K562 (cell line): ENCODE results near the gene LIPI. TPM values are rescaled to one million over a fixed set of nuclear protein-coding genes. Genes with fewer than 3 reads are reported as not detected.
"Not testable (repeated sequence)": the region's sequence is repeated elsewhere in the genome, so short reads cannot be mapped to it uniquely, and the experiment has no call there.

Experiments used
- ATAC-seq: fragments of 200-7000 bp; cut with Tn5 transposase; 3 replicates; pipeline ENCODE4 v1.9.1; 2020; ENCODE audit warnings: moderate library complexity
- BruUV-seq: library from RNA; stranded (reverse); fragments of 400-500 nt; replicated peaks from 2 replicates; lab custom pipeline; 2021; lab: Mats Ljungman, UMichigan
- CTCF ChIA-PET: fragments of 300-600 bp; formaldehyde crosslinking; extraction: SDS; loops from one replicate; lab custom pipeline; 2021; ENCODE audit warnings: low intra/inter-chr PET ratio; lab: Yijun Ruan, JAX
- POLR2A ChIA-PET: fragments of 300-600, 350-650 bp; sonication (Branson Sonifier 250); formaldehyde crosslinking; extraction: SDS; loops from one replicate; lab custom pipeline; 2021; ENCODE audit warnings: antibody characterized with exemption, inconsistent platforms; lab: Yijun Ruan, JAX
- DNase-seq, 4 experiments: peaks; one replicate each; pipeline versions ENCODE4 v3.0.0 to v3.0.0-alpha.2; 2011 to 2018; ENCODE audit warnings: low spot score in 3 of 4, mixed read lengths in 3 of 4; ENCODE audit errors: extremely low read depth in 1 of 4
- FAIRE-seq: peaks from 2 replicates; lab custom pipeline; 2011; peaks lifted over from hg19 to GRCh38; lab: Jason Lieb, UNC
- H2AFZ ChIP-seq: 2 replicates; pipeline ENCODE4 v1.6.0; 2011; ENCODE audit warnings: low read depth, low read length, control low read depth, inconsistent platforms
- H3K27ac ChIP-seq: fragments of 200-600 bp; 3 replicates; pipeline ENCODE4 v1.8.0; 2011; ENCODE audit warnings: low read depth, mild to moderate bottlenecking, control low read depth, inconsistent platforms, low read length, moderate library complexity, mixed read lengths; ENCODE audit errors: extremely low read depth
- H3K27me3 ChIP-seq, 2 experiments: fragments of 300-600 bp in 1 of 2; 2 replicates in 1 of 2; 3 replicates in 1 of 2; pipeline versions ENCODE4 v1.6.0 to v1.8.0; 2011; ENCODE audit warnings: inconsistent platforms in 2 of 2, low read length in 2 of 2, mild to moderate bottlenecking in 1 of 2, mixed read lengths in 1 of 2, moderate library complexity in 1 of 2; ENCODE audit not compliant: control insufficient read depth in 2 of 2, insufficient read depth in 2 of 2
- H3K36me3 ChIP-seq: fragments of 300-600 bp; 3 replicates; pipeline ENCODE4 v1.8.0; 2011; ENCODE audit warnings: mild to moderate bottlenecking, low read length, inconsistent platforms; ENCODE audit not compliant: control insufficient read depth, insufficient read depth
- H3K4me1 ChIP-seq, 2 experiments: fragments of 200-600 bp in 1 of 2; replicated peaks in 1 of 2; 2 replicates in 1 of 2; 3 replicates in 1 of 2; pipeline versions ENCODE4 v1.5.1 to v1.8.0; 2011; ENCODE audit warnings: inconsistent platforms in 2 of 2, low read length in 2 of 2, mild to moderate bottlenecking in 1 of 2, mixed read lengths in 1 of 2, moderate library complexity in 1 of 2; ENCODE audit not compliant: control insufficient read depth in 2 of 2, insufficient read depth in 2 of 2
- H3K4me2 ChIP-seq: 2 replicates; pipeline ENCODE4 v1.6.1; 2011; ENCODE audit warnings: low read length, control low read depth, inconsistent platforms, mixed read lengths; ENCODE audit not compliant: insufficient read depth
- H3K4me3 ChIP-seq: fragments of 200-600 bp; sonication (generic), shearing (Covaris generic); 2 replicates; pipeline ENCODE4 v1.5.1; 2016; ENCODE audit warnings: control low read depth, inconsistent platforms
- H3K79me2 ChIP-seq: fragments of 200-600 bp; 3 replicates; pipeline ENCODE4 v1.8.0; 2011; ENCODE audit warnings: low read length, inconsistent platforms; ENCODE audit not compliant: control insufficient read depth, insufficient read depth
- H3K9ac ChIP-seq, 2 experiments: 2 replicates each; pipeline versions ENCODE4 v1.6.0 to v1.6.1; 2011; ENCODE audit warnings: low read depth in 2 of 2, low read length in 2 of 2, control low read depth in 1 of 2, inconsistent platforms in 1 of 2, mild to moderate bottlenecking in 1 of 2, mixed read lengths in 1 of 2; ENCODE audit not compliant: insufficient read depth in 1 of 2
- H3K9me1 ChIP-seq: one replicate; pipeline ENCODE4 v1.6.0; 2011; ENCODE audit warnings: inconsistent platforms, mild to moderate bottlenecking, low read length, moderate library complexity; ENCODE audit not compliant: control insufficient read depth, insufficient read depth
- H3K9me3 ChIP-seq: replicated peaks from 2 replicates; pipeline ENCODE4 v1.5.1; 2011; ENCODE audit warnings: low read depth, low read length, inconsistent platforms; ENCODE audit not compliant: control insufficient read depth, insufficient read depth
- H4K20me1 ChIP-seq: replicated peaks from 2 replicates; pipeline ENCODE4 v1.6.1; 2011; ENCODE audit warnings: low read length, inconsistent platforms, mixed read lengths; ENCODE audit not compliant: control insufficient read depth, insufficient read depth
- ARNT ChIP-seq, 2 experiments: fragments of 450-650 bp; IDR thresholded peaks; 2 replicates each; pipeline ENCODE4 v1.6.1; 2016; ENCODE audit warnings: mild to moderate bottlenecking in 1 of 2
- E2F5 ChIP-seq: sonication (generic); formaldehyde crosslinking; IDR thresholded peaks from 2 replicates; pipeline ENCODE4 v1.8.0; 2022; ENCODE audit warnings: mild to moderate bottlenecking, missing genetic modification reagents
- KLF16 ChIP-seq: IDR thresholded peaks from 2 replicates; pipeline ENCODE4 v1.6.1; 2016; ENCODE audit warnings: antibody characterized with exemption
- L3MBTL2 ChIP-seq: fragments of 450-650 bp; IDR thresholded peaks from 2 replicates; pipeline ENCODE4 v1.6.1; 2016; ENCODE audit warnings: mild to moderate bottlenecking, moderate library complexity
- NR4A1 ChIP-seq, 2 experiments: fragments of 250-450 bp in 1 of 2; fragments of 450-650 bp in 1 of 2; sonication (Bioruptor Pico) in 1 of 2; IDR thresholded peaks; 2 replicates each; pipeline versions ENCODE4 v1.4.0 to v1.6.1; 2016 to 2020; ENCODE audit warnings: mild to moderate bottlenecking in 2 of 2, missing compliant biosample characterization in 1 of 2, missing genetic modification characterization in 1 of 2, moderate library complexity in 1 of 2
- PATZ1 ChIP-seq: fragments of 250-450 bp; sonication (Bioruptor Pico); IDR thresholded peaks from 2 replicates; pipeline ENCODE4 v1.5.0; 2020; ENCODE audit warnings: mild to moderate bottlenecking, borderline replicate concordance
- TARDBP ChIP-seq: fragments of 450-650 bp; IDR thresholded peaks from 2 replicates; pipeline ENCODE4 v1.6.1; 2016
- TCF7 ChIP-seq: sonication (generic); IDR thresholded peaks from 2 replicates; pipeline ENCODE4 v1.6.1; 2016; ENCODE audit warnings: antibody characterized with exemption, borderline replicate concordance
- TCF7L2 ChIP-seq: fragments of 150-350 bp; IDR thresholded peaks from 2 replicates; pipeline ENCODE4 v1.6.1; 2016; ENCODE audit warnings: low read depth, mild to moderate bottlenecking, low read length, moderate library complexity
- ZFX ChIP-seq: sonication (generic); formaldehyde crosslinking; IDR thresholded peaks from 2 replicates; pipeline ENCODE4 v1.8.0; 2022; ENCODE audit warnings: mild to moderate bottlenecking, missing genetic modification reagents, moderate library complexity
- ZNF12 ChIP-seq: sonication (generic); formaldehyde crosslinking; IDR thresholded peaks from 2 replicates; pipeline ENCODE4 v1.4.0; 2020; ENCODE audit warnings: mild to moderate bottlenecking, missing genetic modification reagents
- ZNF324 ChIP-seq: fragments of 250-450 bp; sonication (Bioruptor Pico); IDR thresholded peaks from 2 replicates; pipeline ENCODE4 v1.4.0; 2020; ENCODE audit warnings: mild to moderate bottlenecking
- WGBS: fragments of 100-300 bp; shearing (Covaris generic); methylation state at CpG from one replicate; pipeline ENCODE4 v1.1.6; 2016; ENCODE audit warnings: low coverage, mixed read lengths; ENCODE audit not compliant: insufficient coverage; ENCODE audit errors: missing lambda C conversion rate; 5-methylcytosine and 5-hydroxymethylcytosine counted together
- in situ Hi-C: fragments of 300-500 bp; cut with MboI; formaldehyde crosslinking; loops from 4 replicates; pipeline ENCODE4 v1.15.0; 2018; ENCODE audit warnings: inconsistent platforms, mixed read lengths
- intact Hi-C: fragments of 100-400 bp; cut with micrococcal nuclease; formaldehyde crosslinking; loops from 2 replicates; pipeline ENCODE4 v1.14.2; 2022
- polyA plus RNA-seq, 8 experiments: library from polyadenylated mRNA; depleted of rRNA in 4 of 8; stranded (reverse) in 5 of 8; unstranded in 3 of 8; fragments of >200 nt; fragmentation: Nextera tagmentation in 2 of 8; fragmentation: Illumina TruSeq in 1 of 8; extraction: Ambion mirVana in 2 of 8; extraction: Trizol in 1 of 8; gene quantifications; 2 replicates each; pipeline versions ENCODE4 v1.2.1 to v1.2.3, GENCODE V29; 2011 to 2014; ENCODE audit warnings: inconsistent platforms in 1 of 8, missing spikeins in 1 of 8
- total RNA-seq, 7 experiments: library from RNA; depleted of rRNA in 6 of 7; stranded (reverse); fragments of >200 nt in 6 of 7; fragmentation: Illumina TruSeq in 2 of 7; extraction: Trizol in 2 of 7; gene quantifications; 2 replicates each; pipeline versions ENCODE4 v1.2.1 to v1.2.3, GENCODE V29; 2011 to 2021; ENCODE audit warnings: low replicate concordance in 1 of 7
- TF ChIP-seq, protein P1 (sequence below): fragments of 250-450 bp; sonication (Bioruptor Pico); IDR thresholded peaks from 2 replicates; pipeline ENCODE4 v1.4.0; 2020; ENCODE audit warnings: mild to moderate bottlenecking, moderate library complexity

LIPI gene
- total and polyA plus RNA-seq, 9 of the 15 experiments (the other 6 are each of a cell fraction or from before 2014, with no cell fraction given), result not detected

- FAIRE-seq, H3K36me3 ChIP-seq, POLR2A ChIA-PET, CTCF ChIA-PET, intact Hi-C loops, H3K27me3 ChIP-seq, H3K4me3 ChIP-seq, H3K9me3 ChIP-seq, H3K4me1 ChIP-seq, H3K4me2 ChIP-seq, in situ Hi-C loops, H3K9me1 ChIP-seq, H3K27ac ChIP-seq, H2AFZ ChIP-seq, H3K9ac ChIP-seq, H3K79me2 ChIP-seq, DNase-seq, H4K20me1 ChIP-seq, ATAC-seq, BruUV-seq: not testable (repeated sequence)
- 53% methylated on average over 4 of the region's 4 CpGs for WGBS
These were observed 106.2 kb downstream of the LIPI start for GRCh38 chr21:14104564-14104963.

GRCh38 chr21:14099570-14099969 lies 111.2 kb downstream of the LIPI start:
- POLR2A ChIA-PET, result interaction anchor here (0.6 kb wide), 1 partner anchor 11 kb away, joined by 3 read pairs; no protein-coding TSS in a partner anchor
- TF ChIP-seq ZFX (no peak), NR4A1 (CRISPR knock-in tag; IDR thresholded peaks at IDR 0.05) (no peak), NR4A1 (tag; IDR thresholded peaks at IDR 0.05) (no peak), TCF7L2 (no peak), ZNF324 (CRISPR knock-in tag) (no peak), TARDBP (no peak), KLF16 (no peak), ZNF12 (CRISPR knock-in tag) (no peak), E2F5 (CRISPR knock-in tag) (no peak), TCF7 (no peak), L3MBTL2 (no peak), PATZ1 (CRISPR knock-in tag) (no peak), ARNT (IDR thresholded peaks at IDR 0.05) (no peak)
- TF ChIP-seq, protein P1, sequence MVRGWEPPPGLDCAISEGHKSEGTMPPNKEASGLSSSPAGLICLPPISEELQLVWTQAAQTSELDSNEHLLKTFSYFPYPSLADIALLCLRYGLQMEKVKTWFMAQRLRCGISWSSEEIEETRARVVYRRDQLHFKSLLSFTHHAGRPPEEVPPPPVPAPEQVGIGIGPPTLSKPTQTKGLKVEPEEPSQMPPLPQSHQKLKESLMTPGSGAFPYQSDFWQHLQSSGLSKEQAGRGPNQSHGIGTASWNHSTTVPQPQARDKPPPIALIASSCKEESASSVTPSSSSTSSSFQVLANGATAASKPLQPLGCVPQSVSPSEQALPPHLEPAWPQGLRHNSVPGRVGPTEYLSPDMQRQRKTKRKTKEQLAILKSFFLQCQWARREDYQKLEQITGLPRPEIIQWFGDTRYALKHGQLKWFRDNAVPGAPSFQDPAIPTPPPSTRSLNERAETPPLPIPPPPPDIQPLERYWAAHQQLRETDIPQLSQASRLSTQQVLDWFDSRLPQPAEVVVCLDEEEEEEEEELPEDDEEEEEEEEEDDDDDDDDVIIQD (CRISPR knock-in tag), result no peak

More at GRCh38 chr21:14099570-14099969, 111.2 kb downstream of the LIPI start:
- H3K9me3 ChIP-seq, result no peaks in the 10 kb centered on the region
- H3K4me3 ChIP-seq, result no peak overlapping the region
- FAIRE-seq (no peak), ATAC-seq (no peak), DNase-seq (no peak)
- no peaks in the 10 kb centered on the region for H4K20me1 ChIP-seq
- intact Hi-C loops, result no loop called here
- no peaks in the 10 kb centered on the region for H3K9me1 ChIP-seq
- no peak overlapping the region for H3K4me2 ChIP-seq
- H3K27me3 ChIP-seq, result no peaks in the 10 kb centered on the region
- in situ Hi-C loops, result no loop called here
- no peak overlapping the region for H3K9ac ChIP-seq
- CTCF ChIA-PET, result no interaction called here
- H3K79me2 ChIP-seq, result no peaks in the 10 kb centered on the region
- H2AFZ ChIP-seq, result no peak overlapping the region
- 10% methylated on average over 1 of the region's 2 CpGs for WGBS
- H3K36me3 ChIP-seq, result 0 out of 3 replicates have a peak, but pooled peaks cover 2% of the 10 kb centered on the region
- H3K4me1 ChIP-seq, result no peaks in the 10 kb centered on the region
- H3K27ac ChIP-seq, result no peak overlapping the region
- no TSS peak for BruUV-seq
